Mesenchymal stem cell (in vitro differentiated cells and primary cell): ENCODE measurements around the gene DHX34.

Source experiments
- DNase-seq: peaks from one replicate; pipeline ENCODE4 v3.0.0-alpha.2; 2013
- H2AFZ ChIP-seq: one replicate; pipeline ENCODE4 v1.6.1; 2013; ENCODE audit warnings: low read depth, mild to moderate bottlenecking, control low read depth, inconsistent platforms, low read length, moderate library complexity
- H2AK5ac ChIP-seq: 2 replicates; pipeline ENCODE4 v1.6.1; 2013; ENCODE audit warnings: low read length, moderate library complexity, mild to moderate bottlenecking, inconsistent platforms; ENCODE audit not compliant: severe bottlenecking
- H2BK120ac ChIP-seq: one replicate; pipeline ENCODE4 v1.6.1; 2013; ENCODE audit warnings: low read depth, mild to moderate bottlenecking, inconsistent platforms, low read length, moderate library complexity
- H2BK12ac ChIP-seq, 2 experiments: one replicate each; pipeline ENCODE4 v1.6.1; 2013; ENCODE audit warnings: inconsistent platforms in 2 of 2, low read length in 2 of 2, mild to moderate bottlenecking in 2 of 2, moderate library complexity in 2 of 2, control low read depth in 1 of 2
- H2BK15ac ChIP-seq: one replicate; pipeline ENCODE4 v1.6.1; 2013; ENCODE audit warnings: mild to moderate bottlenecking, low read depth, inconsistent platforms; ENCODE audit not compliant: poor library complexity, severe bottlenecking
- H2BK5ac ChIP-seq: 2 replicates; pipeline ENCODE4 v1.6.1; 2013; ENCODE audit warnings: low read depth, mild to moderate bottlenecking, low read length, control low read depth, inconsistent platforms; ENCODE audit not compliant: poor library complexity, severe bottlenecking
- H3K14ac ChIP-seq, 2 experiments: one replicate each; pipeline ENCODE4 v1.6.1; 2013; ENCODE audit warnings: inconsistent platforms in 2 of 2, low read length in 2 of 2, control low read depth in 1 of 2, mild to moderate bottlenecking in 1 of 2, moderate library complexity in 1 of 2
- H3K18ac ChIP-seq, 2 experiments: one replicate each; pipeline ENCODE4 v1.6.1; 2013; ENCODE audit warnings: inconsistent platforms in 2 of 2, low read length in 2 of 2, control low read depth in 1 of 2, low read depth in 1 of 2, mild to moderate bottlenecking in 1 of 2
- H3K23ac ChIP-seq, 2 experiments: one replicate each; pipeline ENCODE4 v1.6.1; 2013; ENCODE audit warnings: inconsistent platforms in 2 of 2, low read length in 2 of 2, mild to moderate bottlenecking in 2 of 2, moderate library complexity in 2 of 2, control low read depth in 1 of 2
- H3K27ac ChIP-seq: 2 replicates; pipeline ENCODE4 v1.5.1; 2013; ENCODE audit warnings: mild to moderate bottlenecking, moderate library complexity, low read length, control low read depth, inconsistent platforms; ENCODE audit not compliant: poor library complexity, severe bottlenecking
- H3K27me3 ChIP-seq, 2 experiments: 2 replicates each; pipeline versions ENCODE4 v1.6.1 to v1.7.0; 2013; ENCODE audit warnings: low read length in 2 of 2, mild to moderate bottlenecking in 2 of 2, moderate library complexity in 2 of 2, control low read depth in 1 of 2, inconsistent platforms in 1 of 2; ENCODE audit not compliant: control insufficient read depth in 1 of 2, insufficient read depth in 1 of 2
- H3K36me3 ChIP-seq, 2 experiments: 2 replicates each; pipeline versions ENCODE4 v1.6.1 to v1.7.0; 2013; ENCODE audit warnings: low read length in 2 of 2, control low read depth in 1 of 2, inconsistent platforms in 1 of 2, low read depth in 1 of 2, mild to moderate bottlenecking in 1 of 2; ENCODE audit not compliant: insufficient read depth in 2 of 2, control insufficient read depth in 1 of 2
- H3K4ac ChIP-seq, 2 experiments: one replicate each; pipeline ENCODE4 v1.6.1; 2013; ENCODE audit warnings: inconsistent platforms in 2 of 2, low read length in 2 of 2, mild to moderate bottlenecking in 2 of 2, moderate library complexity in 2 of 2, control low read depth in 1 of 2, low read depth in 1 of 2
- H3K4me1 ChIP-seq: 2 replicates; pipeline ENCODE4 v1.6.1; 2013; ENCODE audit warnings: low read depth, low read length, control low read depth; ENCODE audit not compliant: control insufficient read depth, insufficient read depth
- H3K4me2 ChIP-seq: 2 replicates; pipeline ENCODE4 v1.6.1; 2013; ENCODE audit warnings: low read length, mild to moderate bottlenecking, inconsistent platforms; ENCODE audit not compliant: poor library complexity, severe bottlenecking
- H3K4me3 ChIP-seq, 2 experiments: 2 replicates each; pipeline versions ENCODE4 v1.5.1 to v1.7.0; 2013; ENCODE audit warnings: low read length in 2 of 2, mild to moderate bottlenecking in 2 of 2, control low read depth in 1 of 2, low read depth in 1 of 2; ENCODE audit not compliant: insufficient read depth in 1 of 2
- H3K79me1 ChIP-seq: replicated peaks from 2 replicates; pipeline ENCODE4 v1.6.1; 2013; ENCODE audit warnings: mild to moderate bottlenecking, control low read depth, low read length, inconsistent platforms; ENCODE audit not compliant: poor library complexity, severe bottlenecking
- H3K9ac ChIP-seq: 2 replicates; pipeline ENCODE4 v1.7.0; 2013; ENCODE audit warnings: mild to moderate bottlenecking, low read length, moderate library complexity
- H3K9me3 ChIP-seq: 2 replicates; pipeline ENCODE4 v1.7.0; 2013; ENCODE audit warnings: mild to moderate bottlenecking, low read length; ENCODE audit not compliant: control insufficient read depth
- H4K8ac ChIP-seq: one replicate; pipeline ENCODE4 v1.6.1; 2013; ENCODE audit warnings: inconsistent platforms, mild to moderate bottlenecking, low read length, moderate library complexity
- H4K91ac ChIP-seq: one replicate; pipeline ENCODE4 v1.6.1; 2013; ENCODE audit warnings: mild to moderate bottlenecking, low read length, inconsistent platforms
- WGBS: methylation state at CpG from one replicate; pipeline ENCODE4 v1.1.7; 2013; ENCODE audit warnings: mixed read lengths; 5-methylcytosine and 5-hydroxymethylcytosine counted together

DHX34 gene

GRCh38 chr19:47352095-47352494 lies 3.0 kb downstream of the DHX34 start:
- Histone ChIP-seq H3K9me3 (peaks cover 2% of the 10 kb centered on the region), H3K4ac (no peak overlapping the region), H3K4me3 (no peak overlapping the region), H2BK12ac (no peak overlapping the region), H3K79me1 (peaks cover 38% of the 10 kb centered on the region), H3K36me3 (peaks cover 39 to 55% of the 10 kb centered on the region in 2 experiments), H2BK120ac (no peak overlapping the region), H3K9ac (no peak overlapping the region), H2BK15ac (no peak overlapping the region), H3K27me3 (no peaks in the 10 kb centered on the region), H4K91ac (no peak overlapping the region), H2AK5ac (no peak overlapping the region), H3K4me2 (no peak overlapping the region), H3K14ac (no peak overlapping the region), H2AFZ (no peak overlapping the region), H3K4me1 (peaks cover 3% of the 10 kb centered on the region), H2BK5ac (no peak overlapping the region), H4K8ac (no peak overlapping the region), H3K27ac (no peak overlapping the region), H3K23ac (no peak overlapping the region), H3K18ac (no peak overlapping the region)
- no peak for DNase-seq
- WGBS = 79% methylated on average over 2 of the region's 2 CpGs

GRCh38 chr19:47353307-47353712 lies 4.2 kb downstream of the DHX34 start:
- H4K8ac ChIP-seq = no peak overlapping the region
- DNase-seq = no peak
- WGBS = 95% methylated on average over 24 of the region's 24 CpGs
- H3K4ac ChIP-seq = no peak overlapping the region
- H3K9me3 ChIP-seq = peaks cover 5% of the 10 kb centered on the region
- H3K4me1 ChIP-seq = peaks cover 3% of the 10 kb centered on the region
- no peak overlapping the region for H2AFZ ChIP-seq
- H3K23ac ChIP-seq = no peak overlapping the region
- H3K18ac ChIP-seq = no peak overlapping the region
- no peak overlapping the region for H2BK120ac ChIP-seq
- H3K14ac ChIP-seq = no peak overlapping the region
- H3K4me3 ChIP-seq = no peak overlapping the region
- H3K36me3 ChIP-seq = peaks cover 49 to 67% of the 10 kb centered on the region in 2 experiments
- H4K91ac ChIP-seq = no peak overlapping the region
- H3K4me2 ChIP-seq = no peak overlapping the region
- H2BK12ac ChIP-seq = no peak overlapping the region
- H2BK5ac ChIP-seq = no peak overlapping the region
- no peak overlapping the region for H3K9ac ChIP-seq
- no peak overlapping the region for H3K27ac ChIP-seq
- no peak overlapping the region for H2AK5ac ChIP-seq
- H2BK15ac ChIP-seq = no peak overlapping the region
- peaks cover 40% of the 10 kb centered on the region for H3K79me1 ChIP-seq
- H3K27me3 ChIP-seq = no peaks in the 10 kb centered on the region

DNA sequence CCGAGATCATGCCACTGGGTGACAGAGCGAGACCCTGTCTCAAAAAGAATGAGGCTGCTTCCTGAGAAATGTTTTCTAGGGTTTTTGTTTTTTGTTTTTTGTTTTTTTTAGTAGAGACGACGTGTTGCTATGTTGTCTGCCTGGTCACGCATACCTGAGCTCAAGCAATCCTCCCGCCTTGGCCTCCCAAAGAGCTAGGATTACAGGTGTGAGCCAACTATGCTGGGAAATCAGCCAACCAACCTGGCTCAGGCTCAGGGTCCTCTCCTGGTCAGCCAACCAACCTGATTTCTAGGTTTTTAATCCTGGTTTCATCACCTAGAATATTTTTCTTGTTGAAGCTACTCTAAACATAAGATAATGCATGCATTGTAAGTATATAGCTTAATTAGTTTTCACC lies 7.8 kb downstream of the DHX34 start:
- no peak for DNase-seq
- Histone ChIP-seq H3K14ac (no peak overlapping the region), H2BK5ac (no peak overlapping the region), H3K4me2 (no peak overlapping the region), H2AFZ (no peak overlapping the region), H2BK120ac (no peak overlapping the region), H3K18ac (no peak overlapping the region), H3K79me1 (peaks cover 34% of the 10 kb centered on the region), H2AK5ac (no peak overlapping the region), H3K4me1 (peaks cover 1% of the 10 kb centered on the region), H3K27me3 (no peaks in the 10 kb centered on the region), H4K8ac (no peak overlapping the region), H3K9ac (no peak overlapping the region), H3K27ac (no peak overlapping the region), H3K9me3 (peaks cover 5% of the 10 kb centered on the region), H2BK15ac (no peak overlapping the region), H3K36me3 (peaks cover 82 to 93% of the 10 kb centered on the region in 2 experiments), H3K4me3 (no peak overlapping the region), H4K91ac (no peak overlapping the region), H3K4ac (no peak overlapping the region), H2BK12ac (no peak overlapping the region), H3K23ac (no peak overlapping the region)
- WGBS = over 99% methylated on average over 6 of the region's 6 CpGs

DNA sequence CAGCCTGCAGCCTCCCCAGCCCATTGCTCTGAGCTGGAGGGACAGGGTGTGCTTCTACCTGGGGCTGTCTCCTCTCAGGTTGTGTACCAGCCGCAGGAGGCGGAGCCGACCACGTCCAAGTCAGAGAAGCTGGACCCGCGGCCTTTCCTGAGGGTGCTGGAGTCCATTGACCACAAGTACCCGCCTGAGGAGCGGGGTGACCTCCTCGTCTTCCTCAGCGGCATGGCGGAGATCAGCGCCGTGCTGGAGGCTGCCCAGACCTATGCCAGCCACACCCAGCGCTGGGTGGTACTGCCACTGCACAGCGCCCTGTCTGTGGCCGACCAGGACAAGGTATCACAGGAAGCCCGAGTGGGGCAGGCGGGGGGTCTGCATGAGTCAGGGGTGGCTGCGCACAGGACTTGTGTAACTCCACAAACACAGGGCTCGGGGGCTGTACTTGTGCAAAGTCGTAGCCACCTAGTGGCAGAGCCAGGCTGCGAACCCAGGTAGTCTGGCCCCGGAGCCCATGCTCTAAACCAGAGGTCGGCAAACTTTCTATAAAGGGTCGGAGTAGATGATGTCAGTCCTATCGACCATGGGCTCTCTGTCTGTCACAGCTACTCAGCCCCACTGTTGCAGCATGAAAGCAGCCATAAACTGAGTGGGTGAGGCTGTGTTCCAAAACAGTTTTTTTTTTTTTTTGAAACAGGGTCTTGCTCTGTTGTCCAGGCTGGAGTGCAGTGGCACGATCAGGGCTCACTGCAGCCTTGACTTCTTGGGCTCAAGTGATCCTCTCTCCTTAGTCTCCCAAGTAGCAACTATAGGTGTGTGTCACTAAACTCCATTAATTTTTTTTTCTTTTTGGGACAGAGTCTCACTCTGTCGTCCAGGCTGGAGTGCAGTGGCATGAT lies 8.9 kb downstream of the DHX34 start:
- Histone ChIP-seq H2BK120ac (no peak overlapping the region), H3K27me3 (no peaks in the 10 kb centered on the region), H2BK5ac (no peak overlapping the region), H3K4me3 (no peak overlapping the region), H3K27ac (no peak overlapping the region), H2AK5ac (no peak overlapping the region), H3K36me3 (peaks cover 85 to 93% of the 10 kb centered on the region in 2 experiments), H4K8ac (no peak overlapping the region), H3K18ac (no peak overlapping the region), H3K4ac (no peak overlapping the region), H2AFZ (no peak overlapping the region), H3K9me3 (peaks cover 5% of the 10 kb centered on the region), H2BK15ac (no peak overlapping the region), H3K23ac (no peak overlapping the region), H3K4me1 (peaks cover 1% of the 10 kb centered on the region), H3K9ac (no peak overlapping the region), H3K4me2 (no peak overlapping the region), H2BK12ac (no peak overlapping the region), H3K79me1 (peaks cover 30% of the 10 kb centered on the region), H3K14ac (no peak overlapping the region), H4K91ac (no peak overlapping the region)
- WGBS = 97% methylated on average over 28 of the region's 28 CpGs
- DNase-seq = no peak
